Stomach (tissue), 4 donors: ENCODE measurements around the gene NPIPA1.
"Not testable (repeated sequence)": the region's sequence is repeated elsewhere in the genome, so short reads cannot be mapped to it uniquely, and the experiment has no call there.

Source experiments
- EP300 ChIP-seq: sonication (generic); formaldehyde crosslinking; IDR thresholded peaks from one replicate; pipeline ENCODE4 v1.6.1; 2017; ENCODE audit warnings: antibody characterized with exemption
- POLR2A ChIP-seq, 4 donors: fragments of 450-650 bp; IDR thresholded peaks; one replicate each; pipeline ENCODE4 v1.6.1; 2016; ENCODE audit warnings: antibody characterized with exemption in 4 of 4, control low read depth in 2 of 4, mild to moderate bottlenecking in 1 of 4, moderate library complexity in 1 of 4
- POLR2AphosphoS5 ChIP-seq, 3 donors: sonication (generic); formaldehyde crosslinking; IDR thresholded peaks; one replicate each; pipeline ENCODE4 v1.6.1; 2016; ENCODE audit warnings: antibody characterized with exemption in 3 of 3
- TF ChIP-seq, protein P1 (sequence below), 7 experiments: fragments of 450-650 bp in 4 of 7; fragments of 200-600 bp in 3 of 7; sonication (generic) in 3 of 7; IDR thresholded peaks; one replicate each; pipeline ENCODE4 v1.5.1; 2016 to 2019; ENCODE audit warnings: antibody characterized with exemption in 7 of 7, control low read depth in 2 of 7, mild to moderate bottlenecking in 1 of 7

DNA sequence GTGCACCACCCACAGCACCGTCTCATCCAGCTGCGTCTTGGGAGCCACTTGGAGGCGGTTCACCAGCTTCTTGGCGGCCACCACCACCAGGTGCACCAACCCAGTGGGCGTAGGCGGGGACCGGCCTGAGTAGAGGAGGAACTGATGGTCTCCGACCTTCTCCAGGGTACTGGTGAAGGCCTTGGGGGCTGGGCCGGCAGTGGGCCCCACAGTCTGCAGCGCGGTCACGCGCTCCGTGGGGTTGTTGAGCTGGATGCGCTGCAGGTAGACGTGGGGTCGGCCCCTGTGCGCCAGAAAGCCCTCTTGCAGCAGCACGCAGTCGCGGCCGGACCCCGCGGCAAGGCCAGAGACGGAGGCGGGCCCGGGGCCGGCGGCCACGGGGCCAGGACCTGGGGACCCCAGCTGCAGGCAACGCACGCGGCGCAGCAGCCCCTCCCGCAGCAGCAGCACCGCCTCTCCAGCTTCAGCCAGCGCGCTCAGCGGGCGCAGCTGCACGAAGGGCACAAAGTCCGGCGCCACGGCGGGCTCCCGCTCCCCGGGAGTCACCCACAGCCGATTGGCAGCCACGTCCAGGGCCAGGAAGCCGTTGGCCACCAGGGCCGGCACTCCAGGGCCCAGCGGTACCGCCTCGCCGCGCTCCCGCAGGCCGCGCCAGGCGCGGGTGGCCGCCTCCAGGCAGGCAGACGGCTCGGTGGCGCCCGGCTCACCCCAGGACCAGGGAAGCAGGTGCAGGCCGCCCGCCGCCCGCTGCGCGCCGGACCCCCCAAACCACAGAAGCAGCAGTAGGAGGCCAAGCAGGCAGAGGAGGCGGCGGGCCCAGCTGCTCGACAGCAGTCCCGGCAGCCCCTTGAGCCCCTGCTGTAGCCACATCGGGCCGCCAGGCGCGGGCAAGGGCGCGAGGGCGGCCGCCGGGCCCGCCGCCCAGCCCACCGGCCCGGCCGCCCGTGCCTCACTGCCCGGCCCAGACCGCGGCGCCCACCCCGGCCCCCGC, 52.3 kb downstream of the NPIPA1 start:
- TF ChIP-seq, protein P1, sequence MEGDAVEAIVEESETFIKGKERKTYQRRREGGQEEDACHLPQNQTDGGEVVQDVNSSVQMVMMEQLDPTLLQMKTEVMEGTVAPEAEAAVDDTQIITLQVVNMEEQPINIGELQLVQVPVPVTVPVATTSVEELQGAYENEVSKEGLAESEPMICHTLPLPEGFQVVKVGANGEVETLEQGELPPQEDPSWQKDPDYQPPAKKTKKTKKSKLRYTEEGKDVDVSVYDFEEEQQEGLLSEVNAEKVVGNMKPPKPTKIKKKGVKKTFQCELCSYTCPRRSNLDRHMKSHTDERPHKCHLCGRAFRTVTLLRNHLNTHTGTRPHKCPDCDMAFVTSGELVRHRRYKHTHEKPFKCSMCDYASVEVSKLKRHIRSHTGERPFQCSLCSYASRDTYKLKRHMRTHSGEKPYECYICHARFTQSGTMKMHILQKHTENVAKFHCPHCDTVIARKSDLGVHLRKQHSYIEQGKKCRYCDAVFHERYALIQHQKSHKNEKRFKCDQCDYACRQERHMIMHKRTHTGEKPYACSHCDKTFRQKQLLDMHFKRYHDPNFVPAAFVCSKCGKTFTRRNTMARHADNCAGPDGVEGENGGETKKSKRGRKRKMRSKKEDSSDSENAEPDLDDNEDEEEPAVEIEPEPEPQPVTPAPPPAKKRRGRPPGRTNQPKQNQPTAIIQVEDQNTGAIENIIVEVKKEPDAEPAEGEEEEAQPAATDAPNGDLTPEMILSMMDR (IDR thresholded peaks at IDR 0.05): not testable (repeated sequence)
- not testable (repeated sequence) for TF ChIP-seq POLR2A (IDR thresholded peaks at IDR 0.05); POLR2AphosphoS5 (IDR thresholded peaks at IDR 0.05); EP300
